Measurements from ENCODE around the gene ATN1.

ATN1 gene

GRCh38 chr12:6987956-6988553, 60.3 kb downstream of the ATN1 start:
- in situ Hi-C loops (cut with MboI; ENCODE audit: low pct_unique_long_range_greater_than_20kb, low sequenced_read_pairs): no loop called here
- no peak for DNase-seq
